Transverse colon (tissue), 4 donors: ENCODE results near the gene KDM1B.

Experiments used
- EP300 ChIP-seq: sonication (generic); formaldehyde crosslinking; IDR thresholded peaks from one replicate; pipeline ENCODE4 v1.6.1; 2017; ENCODE audit warnings: antibody characterized with exemption, low read depth
- POLR2A ChIP-seq: fragments of 450-650 bp; IDR thresholded peaks from one replicate; pipeline ENCODE4 v1.6.1; 2016; ENCODE audit warnings: antibody characterized with exemption, mild to moderate bottlenecking, moderate library complexity
- POLR2AphosphoS5 ChIP-seq, 3 donors: sonication (generic); formaldehyde crosslinking; IDR thresholded peaks; one replicate each; pipeline ENCODE4 v1.6.1; 2016; ENCODE audit warnings: antibody characterized with exemption in 3 of 3
- TF ChIP-seq, protein P1 (sequence below), 5 experiments: fragments of 200-600 bp in 3 of 5; fragments of 450-650 bp in 2 of 5; sonication (generic) in 3 of 5; IDR thresholded peaks; 1 replicate in 2 of 5; 2 replicates in 3 of 5; pipeline ENCODE4 v1.5.1; 2016 to 2017; ENCODE audit warnings: antibody characterized with exemption in 5 of 5, inconsistent platforms in 3 of 5, mild to moderate bottlenecking in 2 of 5, moderate library complexity in 1 of 5

DNA sequence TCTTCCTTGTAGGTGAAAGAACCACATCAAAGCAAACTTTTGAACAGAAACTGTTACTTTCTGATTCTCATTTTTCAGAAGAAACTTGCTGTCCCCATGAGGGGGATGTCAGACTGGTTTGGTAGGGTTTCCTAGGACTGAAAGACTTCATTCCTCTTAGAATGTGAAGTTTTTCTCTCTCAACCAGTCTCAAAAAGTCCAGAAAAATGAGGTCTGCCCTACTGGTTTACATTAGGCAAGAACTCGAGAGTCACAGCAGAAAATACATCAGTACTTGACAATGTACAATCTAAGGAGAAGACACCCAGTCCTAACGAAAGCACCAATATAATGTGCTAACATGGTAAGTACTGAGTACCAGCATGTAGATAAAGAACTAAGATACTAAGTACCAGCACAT, 20.1 kb upstream of the KDM1B start:
- TF ChIP-seq, protein P1, sequence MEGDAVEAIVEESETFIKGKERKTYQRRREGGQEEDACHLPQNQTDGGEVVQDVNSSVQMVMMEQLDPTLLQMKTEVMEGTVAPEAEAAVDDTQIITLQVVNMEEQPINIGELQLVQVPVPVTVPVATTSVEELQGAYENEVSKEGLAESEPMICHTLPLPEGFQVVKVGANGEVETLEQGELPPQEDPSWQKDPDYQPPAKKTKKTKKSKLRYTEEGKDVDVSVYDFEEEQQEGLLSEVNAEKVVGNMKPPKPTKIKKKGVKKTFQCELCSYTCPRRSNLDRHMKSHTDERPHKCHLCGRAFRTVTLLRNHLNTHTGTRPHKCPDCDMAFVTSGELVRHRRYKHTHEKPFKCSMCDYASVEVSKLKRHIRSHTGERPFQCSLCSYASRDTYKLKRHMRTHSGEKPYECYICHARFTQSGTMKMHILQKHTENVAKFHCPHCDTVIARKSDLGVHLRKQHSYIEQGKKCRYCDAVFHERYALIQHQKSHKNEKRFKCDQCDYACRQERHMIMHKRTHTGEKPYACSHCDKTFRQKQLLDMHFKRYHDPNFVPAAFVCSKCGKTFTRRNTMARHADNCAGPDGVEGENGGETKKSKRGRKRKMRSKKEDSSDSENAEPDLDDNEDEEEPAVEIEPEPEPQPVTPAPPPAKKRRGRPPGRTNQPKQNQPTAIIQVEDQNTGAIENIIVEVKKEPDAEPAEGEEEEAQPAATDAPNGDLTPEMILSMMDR (IDR thresholded peaks at IDR 0.05), result no peak
- TF ChIP-seq POLR2AphosphoS5 (IDR thresholded peaks at IDR 0.05) (no peak), EP300 (no peak), POLR2A (no peak)
